HFF-Myc (cell line): ENCODE data around the gene CPEB2.

Experiments
- DNase-seq: peaks from one replicate; pipeline ENCODE4 v3.0.0-alpha.2; 2011; ENCODE audit warnings: low read depth; ENCODE audit errors: extremely low read depth
- H3K4me3 ChIP-seq: replicated peaks from 2 replicates; pipeline ENCODE4 v1.5.1; 2011; ENCODE audit warnings: low read depth, mild to moderate bottlenecking, control low read depth, low read length
- TF ChIP-seq, protein P1 (sequence below): IDR thresholded peaks from 2 replicates; pipeline ENCODE4 v1.5.1; 2012; ENCODE audit warnings: mild to moderate bottlenecking, low read depth, low read length, control low read depth; ENCODE audit errors: missing control alignments

The CPEB2 gene

DNA sequence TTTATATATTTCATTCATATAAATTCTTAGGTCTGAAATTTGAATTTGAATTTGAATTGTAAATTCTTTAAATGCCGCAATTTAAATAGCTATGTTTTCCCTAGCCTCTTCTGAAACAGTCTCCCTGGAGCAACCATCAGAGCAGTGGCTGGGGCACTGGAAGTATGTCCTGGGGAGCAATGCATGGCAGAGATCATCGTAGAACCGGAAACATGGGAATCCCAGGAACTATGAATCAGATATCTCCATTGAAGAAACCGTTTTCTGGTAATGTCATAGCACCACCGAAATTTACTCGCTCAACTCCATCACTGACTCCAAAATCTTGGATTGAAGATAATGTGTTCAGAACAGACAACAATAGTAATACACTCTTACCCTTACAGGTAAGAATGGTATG lies 4.9 kb downstream of the CPEB2 start:
- TF ChIP-seq, protein P1, sequence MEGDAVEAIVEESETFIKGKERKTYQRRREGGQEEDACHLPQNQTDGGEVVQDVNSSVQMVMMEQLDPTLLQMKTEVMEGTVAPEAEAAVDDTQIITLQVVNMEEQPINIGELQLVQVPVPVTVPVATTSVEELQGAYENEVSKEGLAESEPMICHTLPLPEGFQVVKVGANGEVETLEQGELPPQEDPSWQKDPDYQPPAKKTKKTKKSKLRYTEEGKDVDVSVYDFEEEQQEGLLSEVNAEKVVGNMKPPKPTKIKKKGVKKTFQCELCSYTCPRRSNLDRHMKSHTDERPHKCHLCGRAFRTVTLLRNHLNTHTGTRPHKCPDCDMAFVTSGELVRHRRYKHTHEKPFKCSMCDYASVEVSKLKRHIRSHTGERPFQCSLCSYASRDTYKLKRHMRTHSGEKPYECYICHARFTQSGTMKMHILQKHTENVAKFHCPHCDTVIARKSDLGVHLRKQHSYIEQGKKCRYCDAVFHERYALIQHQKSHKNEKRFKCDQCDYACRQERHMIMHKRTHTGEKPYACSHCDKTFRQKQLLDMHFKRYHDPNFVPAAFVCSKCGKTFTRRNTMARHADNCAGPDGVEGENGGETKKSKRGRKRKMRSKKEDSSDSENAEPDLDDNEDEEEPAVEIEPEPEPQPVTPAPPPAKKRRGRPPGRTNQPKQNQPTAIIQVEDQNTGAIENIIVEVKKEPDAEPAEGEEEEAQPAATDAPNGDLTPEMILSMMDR, result no peak
- no peak overlapping the region for H3K4me3 ChIP-seq
- DNase-seq, result no peak

DNA sequence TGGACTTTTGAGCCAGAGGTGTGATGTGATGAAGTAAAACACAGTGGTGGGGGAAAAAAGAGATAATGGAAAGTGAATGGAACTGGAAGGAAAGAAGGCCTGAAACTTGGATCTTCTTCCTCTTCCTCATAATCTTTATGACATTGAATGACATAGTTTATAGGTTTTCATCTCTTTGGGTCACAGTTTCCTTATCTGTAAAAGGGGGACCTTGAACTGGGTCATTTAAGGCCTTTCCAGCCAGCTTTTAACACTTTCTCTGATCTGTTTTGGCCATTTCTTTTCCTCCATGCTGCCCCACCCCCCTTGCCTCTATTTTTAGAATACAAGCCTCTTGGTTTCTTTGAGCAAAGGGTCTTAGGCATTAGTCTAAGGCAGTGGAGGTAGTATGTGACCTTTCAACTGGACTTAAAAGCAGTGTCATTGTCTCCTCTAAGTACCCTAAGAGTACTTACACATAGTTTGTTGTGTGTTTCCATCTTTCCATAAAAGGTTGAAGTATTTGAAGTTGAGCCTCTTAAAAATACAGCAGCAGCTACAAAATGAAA lies 7.8 kb downstream of the CPEB2 start:
- H3K4me3 ChIP-seq, result no peak overlapping the region
- DNase-seq, result no peak
- TF ChIP-seq, protein P1, result no peak

- TF ChIP-seq, protein P1, result no peak
- DNase-seq, result no peak
- no peak overlapping the region for H3K4me3 ChIP-seq
These were observed 8.9 kb downstream of the CPEB2 start for GRCh38 chr4:15011166-15011565.

DNA sequence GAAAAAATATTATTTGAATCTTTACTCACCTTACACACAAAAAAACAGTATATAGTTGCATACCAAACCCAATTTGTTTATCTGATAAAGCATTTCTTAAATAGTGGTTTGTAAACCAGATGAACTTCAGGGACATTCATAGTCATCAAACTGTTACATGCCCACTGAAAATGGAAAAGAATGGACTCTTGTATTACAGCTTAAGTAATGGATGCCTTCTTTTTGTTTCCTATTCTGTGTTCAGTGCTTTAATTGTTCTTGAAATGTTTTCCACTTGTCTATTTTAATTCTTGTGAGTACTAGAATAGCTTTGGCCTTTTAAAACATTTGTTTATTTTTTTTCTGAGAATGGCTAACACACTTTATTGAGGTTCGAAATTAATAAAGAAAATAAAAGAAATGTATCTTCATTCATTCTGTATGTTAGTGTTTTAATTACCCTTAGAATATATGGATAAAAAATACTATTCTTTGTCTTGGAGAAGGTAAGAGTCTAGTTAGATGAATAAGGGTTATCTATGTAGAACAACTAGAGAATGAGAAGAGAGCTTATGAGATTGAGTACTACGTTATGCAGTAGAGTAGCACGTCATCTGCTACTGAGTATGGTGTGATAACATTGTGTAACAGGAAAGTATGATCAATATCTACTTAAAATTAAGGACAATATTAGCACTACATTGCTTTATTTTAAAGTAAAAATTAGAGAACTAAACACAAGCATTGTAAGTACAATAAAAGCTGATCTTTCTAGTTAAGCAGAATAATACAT lies 9.9 kb downstream of the CPEB2 start:
- TF ChIP-seq, protein P1, result no peak
- no peak overlapping the region for H3K4me3 ChIP-seq

DNA sequence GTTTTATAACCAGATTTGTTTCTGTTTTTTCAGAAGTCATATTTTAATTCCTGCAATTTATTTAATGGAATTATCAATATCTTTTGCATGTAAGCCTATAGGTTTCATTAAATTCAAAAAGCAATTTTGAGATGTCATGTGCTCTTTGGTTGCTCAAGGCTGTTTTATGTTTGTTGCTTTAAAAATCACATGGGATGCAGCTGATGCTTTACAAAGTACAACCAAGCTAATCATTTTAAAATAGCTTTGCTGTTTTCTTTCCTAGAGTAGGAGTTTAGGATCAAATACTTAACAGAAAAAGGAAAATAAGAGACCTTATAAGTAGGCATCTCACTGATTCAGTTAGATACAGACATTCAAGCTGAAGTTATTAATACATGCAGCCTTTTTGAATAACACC lies 11.3 kb downstream of the CPEB2 start:
- TF ChIP-seq, protein P1, result no peak

More for the DNA sequence above, 9.9 kb downstream of the CPEB2 start:
- no peak for DNase-seq

GRCh38 chr4:15015170-15015569 lies 12.9 kb downstream of the CPEB2 start:
- no peak overlapping the region for H3K4me3 ChIP-seq
- TF ChIP-seq, protein P1, result no peak
- DNase-seq, result no peak

More for the DNA sequence above, 11.3 kb downstream of the CPEB2 start:
- H3K4me3 ChIP-seq, result no peak overlapping the region
- DNase-seq, result no peak
